ENCODE data around the gene HES2. TPM values are rescaled to one million over a fixed set of nuclear protein-coding genes. Genes with fewer than 3 reads are reported as not detected.

The HES2 gene
- total RNA-seq, 1 donor from 2014 or later, result not detected

- H3K4me1 ChIP-seq, result peaks cover 6 to 7% of the 10 kb centered on the region in 2 donors
- H3K36me3 ChIP-seq, result no peaks in the 10 kb centered on the region
- no peak for TF ChIP-seq CTCF (IDR thresholded peaks at IDR 0.05)
- no peak overlapping the region for H3K4me3 ChIP-seq
- DNase-seq (ENCODE audit: low spot score in 2 of 2), result no peak
- no peak overlapping the region for H3K27ac ChIP-seq
- H3K27me3 ChIP-seq, result peaks cover 40% of the 10 kb centered on the region
- H3K9me3 ChIP-seq, result no peaks in the 10 kb centered on the region
- intact Hi-C loops (cut with DNase I), result no loop called here
These were observed 2.8 kb downstream of the HES2 start for GRCh38 chr1:6416906-6417305.

- peaks cover 6 to 7% of the 10 kb centered on the region in 2 donors for H3K4me1 ChIP-seq
- intact Hi-C loops (cut with DNase I), result no loop called here
- TF ChIP-seq CTCF (IDR thresholded peaks at IDR 0.05), result no peak
- H3K27me3 ChIP-seq, result peaks cover 40% of the 10 kb centered on the region
- H3K36me3 ChIP-seq, result no peaks in the 10 kb centered on the region
- no peaks in the 10 kb centered on the region for H3K9me3 ChIP-seq
- DNase-seq (ENCODE audit: low spot score in 2 of 2), result no peak
- no peak overlapping the region for H3K4me3 ChIP-seq
- H3K27ac ChIP-seq, result no peak overlapping the region
These were observed 3.4 kb downstream of the HES2 start for GRCh38 chr1:6416295-6416656.

GRCh38 chr1:6414881-6415626 is 4.7 kb downstream of the HES2 start:
- no peaks in the 10 kb centered on the region for H3K9me3 ChIP-seq
- H3K27ac ChIP-seq, result no peak overlapping the region
- no peaks in the 10 kb centered on the region for H3K36me3 ChIP-seq
- peaks cover 33% of the 10 kb centered on the region for H3K27me3 ChIP-seq
- no peak for TF ChIP-seq CTCF (IDR thresholded peaks at IDR 0.05)
- intact Hi-C loops (cut with DNase I), result no loop called here
- no peak overlapping the region for H3K4me3 ChIP-seq
- peaks cover 2 to 3% of the 10 kb centered on the region in 2 donors for H3K4me1 ChIP-seq
- DNase-seq (ENCODE audit: low spot score in 2 of 2), result no peak

GRCh38 chr1:6414443-6414844 is 5.3 kb downstream of the HES2 start:
- intact Hi-C loops (cut with DNase I), result no loop called here
- H3K4me1 ChIP-seq, result no peaks in the 10 kb centered on the region
- no peak for DNase-seq (ENCODE audit: low spot score in 2 of 2)
- H3K9me3 ChIP-seq, result no peaks in the 10 kb centered on the region
- H3K27me3 ChIP-seq, result peaks cover 27% of the 10 kb centered on the region
- TF ChIP-seq CTCF (IDR thresholded peaks at IDR 0.05), result no peak
- H3K4me3 ChIP-seq, result no peak overlapping the region
- no peaks in the 10 kb centered on the region for H3K36me3 ChIP-seq
- no peak overlapping the region for H3K27ac ChIP-seq

GRCh38 chr1:6412896-6413295 is 6.8 kb downstream of the HES2 start:
- no peak overlapping the region for H3K27ac ChIP-seq
- intact Hi-C loops (cut with DNase I), result no loop called here

More at GRCh38 chr1:6412896-6413295, 6.8 kb downstream of the HES2 start:
- no peak for TF ChIP-seq CTCF (IDR thresholded peaks at IDR 0.05)
- DNase-seq (ENCODE audit: low spot score in 2 of 2), result no peak
- no peaks in the 10 kb centered on the region for H3K4me1 ChIP-seq
- no peak overlapping the region for H3K4me3 ChIP-seq
- H3K9me3 ChIP-seq, result no peaks in the 10 kb centered on the region
- no peaks in the 10 kb centered on the region for H3K36me3 ChIP-seq
- peaks cover 15% of the 10 kb centered on the region for H3K27me3 ChIP-seq

Data from ascending aorta (tissue), 2 donors.